ENCODE results near the gene RPL32.
"Not testable (repeated sequence)": the region's sequence is repeated elsewhere in the genome, so short reads cannot be mapped to it uniquely, and the experiment has no call there.

RPL32 gene

GRCh38 chr3:12841149-12841969 is at the start of gene RPL32:
Gene RPL32, minus strand, starts transcription at chr3:12841565. Its CDS starts 1,328 bp downstream, at chr3:12840237.
- peak; percentile 82 to 87 for DNase-seq

- no peak for DNase-seq
These were observed 49.4 kb upstream of the RPL32 start for GRCh38 chr3:12890610-12891390.

- no peak for DNase-seq
These were observed 45.4 kb upstream of the RPL32 start for GRCh38 chr3:12886736-12887135.

- peak; percentile 25 to 29 for DNase-seq
These were observed 44.8 kb upstream of the RPL32 start for GRCh38 chr3:12886106-12886679.

GRCh38 chr3:12885583-12885930 is 44.2 kb upstream of the RPL32 start:
- DNase-seq = no peak

- no peak for DNase-seq
These were observed 43.6 kb upstream of the RPL32 start for GRCh38 chr3:12884790-12885582.

- no peak for DNase-seq
These were observed 42.9 kb upstream of the RPL32 start for GRCh38 chr3:12884186-12884680.

GRCh38 chr3:12882336-12883310 is 41.3 kb upstream of the RPL32 start:
- no peak for DNase-seq

- not testable (repeated sequence) for DNase-seq
These were observed 40.5 kb upstream of the RPL32 start for GRCh38 chr3:12881858-12882257.

- no peak for DNase-seq
These were observed 37.9 kb upstream of the RPL32 start for GRCh38 chr3:12879191-12879815.

- not testable (repeated sequence) for DNase-seq
These were observed 37.4 kb upstream of the RPL32 start for GRCh38 chr3:12878758-12879157.

- no peak for DNase-seq
These were observed 36.8 kb upstream of the RPL32 start for GRCh38 chr3:12878141-12878574.

GRCh38 chr3:12877040-12877439 is 35.7 kb upstream of the RPL32 start:
- DNase-seq = no peak

GRCh38 chr3:12875857-12876836 is 34.8 kb upstream of the RPL32 start:
- peak in 1 of 2 donors; percentile 17 for DNase-seq

- DNase-seq = no peak
These were observed 30.1 kb upstream of the RPL32 start for GRCh38 chr3:12871404-12871983.

GRCh38 chr3:12870942-12871341 is 29.6 kb upstream of the RPL32 start:
- DNase-seq = no peak

GRCh38 chr3:12869035-12869621 is 27.8 kb upstream of the RPL32 start:
- DNase-seq = peak; percentile 40 to 63
